ENCODE data around the gene CAMK2D.

DNA sequence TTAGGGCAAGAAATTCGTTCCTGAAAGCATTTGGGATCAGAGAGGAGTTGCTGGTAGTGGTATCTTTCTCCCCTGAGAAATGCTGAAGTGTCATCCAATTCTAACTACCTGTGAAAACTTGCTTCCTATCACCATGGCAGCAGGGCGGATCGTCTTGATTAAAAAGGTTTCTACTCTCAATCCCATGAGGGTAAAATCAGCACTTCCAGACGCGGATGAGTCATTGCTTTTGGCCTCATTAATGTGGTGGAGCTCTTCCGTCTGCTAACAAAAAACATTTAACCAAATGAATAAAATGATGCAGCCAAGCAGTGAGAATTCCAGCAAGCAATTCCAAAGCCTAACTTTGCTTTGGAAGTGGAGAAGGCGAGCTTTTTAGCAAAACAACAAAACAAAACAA is 325.6 kb downstream of the CAMK2D start:
- TF ChIP-seq, protein P1, sequence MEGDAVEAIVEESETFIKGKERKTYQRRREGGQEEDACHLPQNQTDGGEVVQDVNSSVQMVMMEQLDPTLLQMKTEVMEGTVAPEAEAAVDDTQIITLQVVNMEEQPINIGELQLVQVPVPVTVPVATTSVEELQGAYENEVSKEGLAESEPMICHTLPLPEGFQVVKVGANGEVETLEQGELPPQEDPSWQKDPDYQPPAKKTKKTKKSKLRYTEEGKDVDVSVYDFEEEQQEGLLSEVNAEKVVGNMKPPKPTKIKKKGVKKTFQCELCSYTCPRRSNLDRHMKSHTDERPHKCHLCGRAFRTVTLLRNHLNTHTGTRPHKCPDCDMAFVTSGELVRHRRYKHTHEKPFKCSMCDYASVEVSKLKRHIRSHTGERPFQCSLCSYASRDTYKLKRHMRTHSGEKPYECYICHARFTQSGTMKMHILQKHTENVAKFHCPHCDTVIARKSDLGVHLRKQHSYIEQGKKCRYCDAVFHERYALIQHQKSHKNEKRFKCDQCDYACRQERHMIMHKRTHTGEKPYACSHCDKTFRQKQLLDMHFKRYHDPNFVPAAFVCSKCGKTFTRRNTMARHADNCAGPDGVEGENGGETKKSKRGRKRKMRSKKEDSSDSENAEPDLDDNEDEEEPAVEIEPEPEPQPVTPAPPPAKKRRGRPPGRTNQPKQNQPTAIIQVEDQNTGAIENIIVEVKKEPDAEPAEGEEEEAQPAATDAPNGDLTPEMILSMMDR (IDR thresholded peaks at IDR 0.05), result no peak
- TF ChIP-seq BHLHE40 (IDR thresholded peaks at IDR 0.05; ENCODE audit: low read depth, low read length) (no peak), RAD21 (conservative IDR thresholded peaks at IDR 0.05 in 1 of 2, IDR thresholded peaks at IDR 0.05 in 1 of 2) (no peak)
- TF ChIP-seq, protein P2, sequence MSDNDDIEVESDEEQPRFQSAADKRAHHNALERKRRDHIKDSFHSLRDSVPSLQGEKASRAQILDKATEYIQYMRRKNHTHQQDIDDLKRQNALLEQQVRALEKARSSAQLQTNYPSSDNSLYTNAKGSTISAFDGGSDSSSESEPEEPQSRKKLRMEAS (IDR thresholded peaks at IDR 0.05), result no peak

Data from A549 (cell line).